Memory B cell (primary cell): Measurements from ENCODE around the gene KDM3A.
A peak's percentile ranks its signal among the peaks of the same experiment; 100 is the strongest.

Source experiments
- ATAC-seq: fragments of 150-1000 bp; cut with Tn5 transposase; 2 replicates; pipeline ENCODE4 v1.10.0; 2021; ENCODE audit warnings: low read depth, mild to moderate bottlenecking, moderate library complexity
- DNase-seq, 2 donors: peaks; one replicate each; pipeline ENCODE4 v3.0.0; 2022; ENCODE audit warnings: low spot score in 2 of 2
- H3K27ac Mint-ChIP-seq: one replicate; pipeline ENCODE4 v1.8.0; 2022; ENCODE audit warnings: mild to moderate bottlenecking, moderate library complexity, mixed read lengths
- H3K27me3 Mint-ChIP-seq: one replicate; pipeline ENCODE4 v1.8.0; 2022; ENCODE audit warnings: mixed read lengths
- H3K36me3 Mint-ChIP-seq: one replicate; pipeline ENCODE4 v1.8.0; 2022; ENCODE audit warnings: mild to moderate bottlenecking, mixed read lengths
- H3K4me1 Mint-ChIP-seq: one replicate; pipeline ENCODE4 v1.8.0; 2022; ENCODE audit warnings: mixed read lengths
- H3K4me3 Mint-ChIP-seq: one replicate; pipeline ENCODE4 v1.8.0; 2022; ENCODE audit warnings: mild to moderate bottlenecking, moderate library complexity, mixed read lengths
- H3K9me3 Mint-ChIP-seq: one replicate; pipeline ENCODE4 v1.8.0; 2022; ENCODE audit warnings: mixed read lengths

The KDM3A gene

GRCh38 chr2:86471637-86472036 lies 30.5 kb downstream of the KDM3A start:
- Mint-ChIP-seq H3K27ac (no peak overlapping the region), H3K4me3 (no peak overlapping the region)

GRCh38 chr2:86476092-86476491 lies 34.9 kb downstream of the KDM3A start:
- Mint-ChIP-seq H3K27me3 (no peaks in the 10 kb centered on the region), H3K36me3 (peaks cover 54% of the 10 kb centered on the region), H3K4me1 (no peaks in the 10 kb centered on the region), H3K9me3 (no peaks in the 10 kb centered on the region), H3K27ac (no peak overlapping the region), H3K4me3 (no peak overlapping the region)
- ATAC-seq (no peak), DNase-seq (no peak)

More at GRCh38 chr2:86471637-86472036, 30.5 kb downstream of the KDM3A start:
- Mint-ChIP-seq H3K27me3 (no peaks in the 10 kb centered on the region), H3K4me1 (peaks cover 4% of the 10 kb centered on the region), H3K9me3 (no peaks in the 10 kb centered on the region), H3K36me3 (peaks cover 40% of the 10 kb centered on the region)
- DNase-seq = no peak
- no peak for ATAC-seq

- ATAC-seq (no peak), DNase-seq (no peak)
- Mint-ChIP-seq H3K4me1 (no peaks in the 10 kb centered on the region), H3K4me3 (no peak overlapping the region), H3K36me3 (peaks cover 51% of the 10 kb centered on the region), H3K27me3 (no peaks in the 10 kb centered on the region), H3K27ac (peak overlapping the region; percentile 62), H3K9me3 (no peaks in the 10 kb centered on the region)
Measured at GRCh38 chr2:86476918-86477317, 35.7 kb downstream of the KDM3A start.

DNA sequence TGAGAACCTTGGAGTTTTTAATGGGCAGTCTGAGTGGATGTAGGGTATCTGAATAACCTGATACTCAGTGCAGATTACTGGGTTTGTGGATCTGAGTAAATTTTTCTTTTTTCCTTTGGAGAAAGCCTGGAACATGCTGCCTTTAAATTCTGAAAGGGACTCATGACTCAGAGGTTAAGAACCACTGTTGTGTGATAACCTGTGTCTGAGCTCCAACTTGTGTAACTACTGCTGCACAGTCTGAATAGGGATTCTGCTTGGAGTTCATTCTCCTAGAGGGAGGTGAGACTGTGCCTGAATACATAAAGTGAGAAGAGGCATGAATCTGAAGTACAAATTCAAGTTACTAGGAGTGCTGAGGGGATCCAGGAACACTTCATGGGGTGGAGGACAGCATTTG lies 36.2 kb downstream of the KDM3A start:
- Mint-ChIP-seq H3K36me3 (peaks cover 53% of the 10 kb centered on the region), H3K27ac (peak overlapping the region; percentile 62), H3K9me3 (no peaks in the 10 kb centered on the region)

DNA sequence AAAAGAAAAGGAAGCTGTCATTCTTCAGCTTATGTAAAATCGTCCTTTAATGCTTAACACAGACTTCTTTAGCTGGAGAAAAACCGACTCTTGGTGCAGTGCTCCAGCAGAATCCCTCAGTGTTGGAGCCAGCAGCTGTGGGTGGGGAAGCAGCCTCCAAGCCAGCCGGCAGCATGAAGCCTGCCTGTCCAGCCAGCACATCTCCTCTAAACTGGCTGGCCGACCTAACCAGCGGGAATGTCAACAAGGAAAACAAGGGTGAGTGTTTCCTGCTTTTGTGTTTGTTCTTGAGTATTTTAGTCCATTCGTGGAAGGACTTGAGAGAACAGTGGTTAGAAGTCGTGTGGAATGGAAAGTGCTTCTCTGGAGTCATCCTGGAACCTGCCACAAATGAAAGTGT lies 38.9 kb downstream of the KDM3A start:
- no peak overlapping the region for H3K4me3 Mint-ChIP-seq
- H3K36me3 Mint-ChIP-seq = peaks cover 54% of the 10 kb centered on the region
- no peak overlapping the region for H3K27ac Mint-ChIP-seq
- ATAC-seq (no peak), DNase-seq (no peak)
- no peaks in the 10 kb centered on the region for H3K9me3 Mint-ChIP-seq
- H3K27me3 Mint-ChIP-seq = no peaks in the 10 kb centered on the region
- H3K4me1 Mint-ChIP-seq = no peaks in the 10 kb centered on the region

More for the DNA sequence above, 36.2 kb downstream of the KDM3A start:
- ATAC-seq (no peak), DNase-seq (no peak)
- Mint-ChIP-seq H3K4me3 (no peak overlapping the region), H3K4me1 (no peaks in the 10 kb centered on the region), H3K27me3 (no peaks in the 10 kb centered on the region)

- H3K4me3 Mint-ChIP-seq = no peak overlapping the region
- H3K27me3 Mint-ChIP-seq = no peaks in the 10 kb centered on the region
- H3K9me3 Mint-ChIP-seq = no peaks in the 10 kb centered on the region
- peak overlapping the region; percentile 1 for H3K27ac Mint-ChIP-seq
- no peaks in the 10 kb centered on the region for H3K4me1 Mint-ChIP-seq
- peaks cover 61% of the 10 kb centered on the region for H3K36me3 Mint-ChIP-seq
- DNase-seq = no peak
- no peak for ATAC-seq
Measured at GRCh38 chr2:86482034-86482433, 40.9 kb downstream of the KDM3A start.

- Mint-ChIP-seq H3K27me3 (no peaks in the 10 kb centered on the region), H3K4me1 (no peaks in the 10 kb centered on the region), H3K36me3 (peaks cover 56% of the 10 kb centered on the region), H3K4me3 (no peak overlapping the region), H3K27ac (peak overlapping the region; percentile 11), H3K9me3 (no peaks in the 10 kb centered on the region)
- DNase-seq (no peak), ATAC-seq (no peak)
Measured at GRCh38 chr2:86484385-86484784, 43.2 kb downstream of the KDM3A start.

DNA sequence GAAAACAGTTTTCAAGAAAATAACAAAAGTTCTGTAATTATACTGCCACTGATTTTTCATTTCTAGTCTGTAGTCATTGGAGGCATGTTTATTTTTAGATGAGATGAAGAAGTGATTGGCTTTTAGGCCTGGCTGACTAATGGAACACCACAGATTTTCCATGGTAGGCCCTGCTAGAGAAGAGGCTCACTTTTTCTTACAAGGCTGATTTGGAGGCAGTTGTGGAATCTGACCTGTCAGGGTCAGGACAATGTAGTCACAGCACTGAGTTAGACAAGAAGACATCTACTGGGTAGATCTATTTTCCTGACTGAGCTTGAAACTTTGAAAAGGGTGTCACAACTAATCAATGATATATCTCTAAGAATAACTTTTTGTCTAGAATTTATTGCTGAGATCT lies 43.9 kb downstream of the KDM3A start:
- Mint-ChIP-seq H3K9me3 (no peaks in the 10 kb centered on the region), H3K4me1 (no peaks in the 10 kb centered on the region), H3K36me3 (peaks cover 55% of the 10 kb centered on the region), H3K27ac (peak overlapping the region; percentile 78), H3K4me3 (no peak overlapping the region), H3K27me3 (no peaks in the 10 kb centered on the region)
- DNase-seq (no peak), ATAC-seq (no peak)

- Mint-ChIP-seq H3K36me3 (peaks cover 54% of the 10 kb centered on the region), H3K4me3 (no peak overlapping the region)
- ATAC-seq = no peak
Measured at GRCh38 chr2:86485802-86486201, 44.6 kb downstream of the KDM3A start.

DNA sequence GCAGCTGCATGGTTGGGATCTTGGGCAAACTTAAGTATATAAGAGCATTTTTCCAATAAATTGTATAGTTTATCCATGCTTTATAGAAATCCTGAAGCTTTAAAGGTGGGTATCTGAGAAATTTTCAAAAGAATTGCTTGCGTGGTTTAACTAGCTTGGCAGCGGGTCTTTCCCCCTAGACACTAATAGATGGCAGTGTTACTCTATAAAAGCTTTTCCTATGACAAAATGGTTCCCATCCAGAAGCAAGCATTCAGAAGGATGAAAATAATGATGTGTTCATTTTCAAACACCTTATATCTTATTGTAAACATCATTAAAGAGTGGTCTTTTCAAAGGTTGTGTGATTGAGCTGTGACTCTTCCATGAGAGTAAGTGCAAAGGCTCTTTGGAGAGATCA lies 45.9 kb downstream of the KDM3A start:
- DNase-seq = no peak
- no peak for ATAC-seq
- H3K27ac Mint-ChIP-seq = peak overlapping the region; percentile 60
- no peaks in the 10 kb centered on the region for H3K9me3 Mint-ChIP-seq
- H3K27me3 Mint-ChIP-seq = no peaks in the 10 kb centered on the region
- no peaks in the 10 kb centered on the region for H3K4me1 Mint-ChIP-seq
- H3K4me3 Mint-ChIP-seq = no peak overlapping the region
- peaks cover 60% of the 10 kb centered on the region for H3K36me3 Mint-ChIP-seq

More at GRCh38 chr2:86485802-86486201, 44.6 kb downstream of the KDM3A start:
- DNase-seq = no peak
- Mint-ChIP-seq H3K9me3 (no peaks in the 10 kb centered on the region), H3K27ac (peak overlapping the region; percentile 78), H3K4me1 (no peaks in the 10 kb centered on the region), H3K27me3 (no peaks in the 10 kb centered on the region)

GRCh38 chr2:86488561-86489250 lies 47.5 kb downstream of the KDM3A start:
- no peak overlapping the region for H3K27ac Mint-ChIP-seq
- no peaks in the 10 kb centered on the region for H3K9me3 Mint-ChIP-seq
- H3K4me1 Mint-ChIP-seq = no peaks in the 10 kb centered on the region
- peaks cover 63% of the 10 kb centered on the region for H3K36me3 Mint-ChIP-seq
- ATAC-seq (no peak), DNase-seq (no peak)
- H3K27me3 Mint-ChIP-seq = no peaks in the 10 kb centered on the region
- no peak overlapping the region for H3K4me3 Mint-ChIP-seq

DNA sequence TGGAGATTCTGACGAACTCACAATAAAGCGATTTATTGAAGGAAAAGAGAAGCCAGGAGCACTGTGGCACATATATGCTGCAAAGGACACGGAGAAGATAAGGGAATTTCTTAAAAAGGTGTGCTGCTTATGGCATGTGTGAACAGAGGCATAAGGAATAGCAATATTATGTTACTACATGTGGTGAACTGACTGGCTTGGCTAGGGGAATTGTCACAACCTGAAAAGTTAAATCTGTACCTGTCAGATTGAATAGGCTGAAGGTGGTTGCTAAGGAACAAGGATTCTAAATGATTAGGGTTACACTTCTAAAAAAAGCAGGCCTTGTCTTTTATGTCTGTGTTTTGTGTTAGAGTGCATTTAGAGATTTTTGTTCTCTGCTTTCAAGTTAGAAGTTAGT lies 48.4 kb downstream of the KDM3A start:
- DNase-seq = no peak
- Mint-ChIP-seq H3K36me3 (peaks cover 62% of the 10 kb centered on the region), H3K27ac (peak overlapping the region; percentile 68), H3K4me1 (no peaks in the 10 kb centered on the region), H3K9me3 (peaks cover under 1% of the 10 kb centered on the region), H3K27me3 (no peaks in the 10 kb centered on the region), H3K4me3 (no peak overlapping the region)
- no peak for ATAC-seq

GRCh38 chr2:86490245-86490644 lies 49.1 kb downstream of the KDM3A start:
- H3K9me3 Mint-ChIP-seq = peaks cover 5% of the 10 kb centered on the region
- no peaks in the 10 kb centered on the region for H3K27me3 Mint-ChIP-seq
- peaks cover 62% of the 10 kb centered on the region for H3K36me3 Mint-ChIP-seq
- DNase-seq = no peak
- no peak overlapping the region for H3K4me3 Mint-ChIP-seq
- ATAC-seq = no peak
- no peaks in the 10 kb centered on the region for H3K4me1 Mint-ChIP-seq
- peak overlapping the region; percentile 73 for H3K27ac Mint-ChIP-seq

- peaks cover 63% of the 10 kb centered on the region for H3K36me3 Mint-ChIP-seq
- no peaks in the 10 kb centered on the region for H3K4me1 Mint-ChIP-seq
- no peak overlapping the region for H3K4me3 Mint-ChIP-seq
- DNase-seq (no peak), ATAC-seq (no peak)
- peak overlapping the region; percentile 73 for H3K27ac Mint-ChIP-seq
- no peaks in the 10 kb centered on the region for H3K27me3 Mint-ChIP-seq
- peaks cover 5% of the 10 kb centered on the region for H3K9me3 Mint-ChIP-seq
Measured at GRCh38 chr2:86491088-86491487, 49.9 kb downstream of the KDM3A start.

- H3K36me3 Mint-ChIP-seq = peaks cover 64% of the 10 kb centered on the region
- H3K9me3 Mint-ChIP-seq = peaks cover 5% of the 10 kb centered on the region
- DNase-seq = no peak
- no peak overlapping the region for H3K27ac Mint-ChIP-seq
- no peak overlapping the region for H3K4me3 Mint-ChIP-seq
- no peaks in the 10 kb centered on the region for H3K27me3 Mint-ChIP-seq
- H3K4me1 Mint-ChIP-seq = no peaks in the 10 kb centered on the region
- no peak for ATAC-seq
Measured at GRCh38 chr2:86492048-86492453, 50.9 kb downstream of the KDM3A start.
